HUES6 (cell line): ENCODE data around the gene PRRX2.
"Not testable (repeated sequence)": the region's sequence is repeated elsewhere in the genome, so short reads cannot be mapped to it uniquely, and the experiment has no call there.

Experiments
- H3K27ac ChIP-seq: 2 replicates; pipeline ENCODE4 v1.7.0; 2013; ENCODE audit warnings: low read depth, mild to moderate bottlenecking, low read length, inconsistent platforms
- H3K27me3 ChIP-seq: 2 replicates; pipeline ENCODE4 v1.6.1; 2013; ENCODE audit warnings: low read length; ENCODE audit not compliant: control insufficient read depth, insufficient read depth
- H3K36me3 ChIP-seq: 2 replicates; pipeline ENCODE4 v1.6.1; 2013; ENCODE audit warnings: low read length; ENCODE audit not compliant: control insufficient read depth, insufficient read depth
- H3K4me1 ChIP-seq: 2 replicates; pipeline ENCODE4 v1.6.1; 2013; ENCODE audit warnings: low read length; ENCODE audit not compliant: control insufficient read depth, insufficient read depth
- H3K4me3 ChIP-seq: 2 replicates; pipeline ENCODE4 v1.5.1; 2013; ENCODE audit warnings: low read depth, low read length
- H3K9ac ChIP-seq: one replicate; pipeline ENCODE4 v1.6.1; 2013; ENCODE audit warnings: mild to moderate bottlenecking, low read length
- H3K9me3 ChIP-seq: 2 replicates; pipeline ENCODE4 v1.6.1; 2013; ENCODE audit warnings: low read depth, low read length; ENCODE audit not compliant: control insufficient read depth, insufficient read depth

Gene PRRX2

DNA sequence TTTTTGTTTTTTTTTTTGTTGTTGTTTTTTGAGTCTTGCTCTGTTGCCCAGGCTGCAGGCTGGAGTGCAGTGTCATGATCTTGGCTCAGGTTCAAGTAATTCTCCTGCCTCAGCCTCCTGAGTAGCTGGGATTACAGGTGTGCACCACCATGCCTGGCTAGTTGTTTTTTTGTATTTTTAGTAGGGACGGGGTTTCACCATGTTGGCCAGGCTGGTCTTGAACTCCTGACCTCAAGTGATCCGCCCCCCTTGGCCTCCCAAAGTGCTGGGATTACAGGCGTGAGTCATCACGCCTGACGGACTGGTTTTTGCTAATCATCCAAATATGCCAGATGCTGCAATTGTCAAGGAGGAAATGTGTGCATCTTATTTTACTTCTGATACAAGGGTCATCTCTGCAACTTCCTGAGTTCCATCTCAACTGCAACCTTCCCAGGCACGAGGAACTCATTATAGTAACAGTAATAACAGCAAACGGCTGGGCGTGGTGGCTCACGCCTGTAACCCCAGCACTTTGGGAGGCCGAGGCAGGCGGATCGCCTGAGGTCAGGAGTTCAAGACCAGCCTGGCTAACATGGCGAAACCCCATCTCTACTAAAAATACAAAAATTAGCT lies 97.0 kb downstream of the PRRX2 start:
- H3K9me3 ChIP-seq, H3K9ac ChIP-seq, H3K4me3 ChIP-seq, H3K36me3 ChIP-seq, H3K27me3 ChIP-seq, H3K27ac ChIP-seq: not testable (repeated sequence)
- H3K4me1 ChIP-seq, result peaks cover 13% of the 10 kb centered on the region; the same call in 1 of the 2 replicates

DNA sequence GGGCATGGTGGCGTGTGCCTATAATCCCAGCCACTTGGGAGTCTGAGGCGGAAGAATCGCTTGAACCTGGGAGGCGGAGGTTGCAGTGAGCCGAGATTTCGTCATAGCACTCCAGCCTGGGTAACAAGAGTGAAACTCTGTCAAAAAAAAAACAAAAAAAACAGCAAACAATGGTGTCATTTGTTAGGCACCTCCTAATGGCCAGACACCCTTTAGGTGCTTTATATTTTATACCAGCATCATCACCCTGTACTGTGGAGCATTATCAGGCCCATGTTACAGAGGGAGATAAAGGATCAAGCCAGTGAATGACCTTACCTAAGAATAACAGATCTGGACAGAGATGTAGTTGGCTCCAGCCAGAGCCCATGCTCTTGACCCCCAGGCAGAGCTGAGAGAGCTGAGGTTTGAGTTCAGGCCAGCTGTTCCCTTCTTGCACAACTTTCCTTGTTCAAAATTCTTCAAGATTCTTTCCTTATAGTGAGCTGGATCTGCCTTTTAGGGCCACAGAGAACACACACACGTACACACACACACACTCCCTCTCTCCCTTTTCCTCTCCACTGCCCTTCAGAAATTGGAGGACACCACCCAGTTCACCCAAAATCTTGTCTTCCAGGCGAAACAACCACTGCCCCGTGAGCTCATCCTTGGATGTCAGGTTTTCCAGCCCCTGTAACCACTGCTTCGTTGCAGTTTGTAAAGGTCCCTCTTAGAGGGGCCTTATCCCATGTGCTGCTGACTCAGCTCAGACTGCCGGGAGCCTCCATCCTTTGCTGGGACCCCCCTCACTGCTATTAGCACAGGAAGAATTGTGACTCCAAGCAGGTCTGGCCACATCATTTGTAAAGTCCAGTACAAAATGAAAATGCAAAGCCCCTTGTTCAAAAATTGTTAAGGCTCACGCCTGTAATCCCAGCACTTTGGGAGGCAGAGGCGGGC lies 97.8 kb downstream of the PRRX2 start:
- no peaks in the 10 kb centered on the region for H3K36me3 ChIP-seq
- H3K9me3 ChIP-seq, result no peaks in the 10 kb centered on the region
- no peaks in the 10 kb centered on the region for H3K27me3 ChIP-seq
- H3K4me1 ChIP-seq, result peaks cover 13% of the 10 kb centered on the region; the same call in 1 of the 2 replicates
- H3K9ac ChIP-seq, result no peak overlapping the region
- H3K27ac ChIP-seq, result no peak overlapping the region
- no peak overlapping the region for H3K4me3 ChIP-seq

DNA sequence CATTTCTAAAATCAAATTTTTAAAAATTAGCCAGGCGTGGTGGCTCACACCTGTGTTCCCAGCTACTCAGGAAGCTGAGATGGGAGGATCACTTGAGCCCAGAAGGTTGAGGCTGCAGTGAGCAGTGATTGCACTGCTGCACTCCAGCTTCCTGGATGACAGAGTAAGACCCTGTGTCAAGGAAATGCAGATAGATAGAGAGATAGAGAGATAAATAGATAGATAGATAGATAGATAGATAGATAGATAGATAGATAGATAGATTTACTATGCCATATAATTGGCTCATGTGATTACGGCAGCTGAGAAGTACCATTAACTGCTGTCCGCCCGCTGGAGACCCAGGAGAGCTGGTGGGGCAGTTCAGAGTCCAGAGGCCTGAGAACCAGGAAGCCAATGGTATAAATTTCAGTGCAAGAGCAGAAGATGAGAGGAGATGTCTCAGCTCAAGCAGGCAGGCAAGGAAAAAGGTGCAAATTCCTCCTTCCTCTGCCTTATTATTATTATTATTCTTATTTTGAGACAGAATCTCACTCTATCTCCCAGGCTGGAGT lies 100.4 kb downstream of the PRRX2 start:
- H3K9me3 ChIP-seq, result no peaks in the 10 kb centered on the region
- no peak overlapping the region for H3K9ac ChIP-seq
- H3K4me1 ChIP-seq, result peaks cover 13% of the 10 kb centered on the region; the same call in 1 of the 2 replicates
- H3K27me3 ChIP-seq, result no peaks in the 10 kb centered on the region
- H3K4me3 ChIP-seq, result no peak overlapping the region
- no peak overlapping the region for H3K27ac ChIP-seq
- no peaks in the 10 kb centered on the region for H3K36me3 ChIP-seq

DNA sequence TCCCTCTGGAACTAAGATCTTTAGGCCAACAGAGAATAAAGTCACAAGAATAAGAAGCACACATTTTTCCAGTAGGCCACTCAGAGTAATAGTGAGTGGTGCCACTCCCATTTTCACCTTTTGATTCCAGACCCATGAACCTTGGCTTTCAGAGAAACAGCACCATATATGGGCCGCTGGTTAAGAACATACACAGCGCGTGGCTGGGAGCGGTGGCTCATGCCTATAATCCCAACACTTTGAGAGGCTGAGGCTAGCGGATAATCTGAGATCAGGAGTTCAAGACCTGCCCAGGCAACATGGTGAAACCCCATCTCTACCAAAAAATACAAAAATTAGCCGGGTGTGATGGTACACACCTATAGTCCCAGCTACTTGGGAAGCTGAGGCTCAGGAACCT lies 103.0 kb downstream of the PRRX2 start:
- Histone ChIP-seq H3K36me3 (no peaks in the 10 kb centered on the region), H3K4me3 (no peak overlapping the region), H3K4me1 (peaks cover 2% of the 10 kb centered on the region; the same call in 1 of the 2 replicates), H3K9ac (no peak overlapping the region), H3K27ac (no peak overlapping the region), H3K27me3 (no peaks in the 10 kb centered on the region), H3K9me3 (no peaks in the 10 kb centered on the region)

DNA sequence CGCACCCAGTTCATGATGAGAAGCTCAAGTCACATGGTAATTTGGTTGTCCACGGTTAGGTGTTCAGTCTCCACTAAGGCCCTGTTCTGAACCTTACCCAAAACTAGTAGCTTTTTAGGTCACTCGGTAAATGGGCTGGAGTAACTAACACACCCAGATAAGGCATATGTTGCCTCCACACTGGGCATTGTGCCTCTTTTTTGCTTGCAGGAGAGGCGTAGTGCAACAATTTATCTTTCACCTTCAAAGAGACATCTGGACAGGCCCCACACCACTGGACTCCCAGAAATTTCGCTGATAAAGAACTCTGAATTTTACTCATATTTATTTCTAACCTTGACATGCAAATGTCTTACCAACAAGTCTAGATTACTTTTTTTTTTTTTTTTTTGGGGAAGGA lies 104.2 kb downstream of the PRRX2 start:
- no peaks in the 10 kb centered on the region for H3K4me1 ChIP-seq
- no peak overlapping the region for H3K27ac ChIP-seq
- no peaks in the 10 kb centered on the region for H3K27me3 ChIP-seq
- H3K9ac ChIP-seq, result no peak overlapping the region
- H3K9me3 ChIP-seq, result no peaks in the 10 kb centered on the region
- no peak overlapping the region for H3K4me3 ChIP-seq
- H3K36me3 ChIP-seq, result no peaks in the 10 kb centered on the region

DNA sequence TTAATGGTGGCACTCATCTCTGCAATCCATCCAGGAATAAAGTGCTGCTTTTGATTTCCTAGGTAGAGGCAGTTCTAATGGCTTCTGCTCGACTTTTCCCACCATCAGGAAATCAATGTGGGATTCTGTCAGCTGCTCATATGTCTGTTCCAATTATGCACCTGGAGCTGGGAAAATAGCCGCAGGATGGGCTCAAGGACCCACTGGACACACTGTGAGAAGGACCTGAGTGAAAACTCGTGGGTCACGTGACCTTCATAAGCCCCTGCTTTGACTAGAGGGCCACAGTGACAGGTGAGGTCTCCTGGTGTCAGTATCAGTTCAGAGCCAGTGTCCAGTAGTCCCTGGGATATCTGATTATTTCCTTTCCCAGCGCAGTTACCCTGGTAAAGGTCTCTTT lies 105.3 kb downstream of the PRRX2 start:
- no peaks in the 10 kb centered on the region for H3K4me1 ChIP-seq
- H3K27me3 ChIP-seq, result no peaks in the 10 kb centered on the region
- no peak overlapping the region for H3K27ac ChIP-seq
- H3K36me3 ChIP-seq, result no peaks in the 10 kb centered on the region
- H3K9me3 ChIP-seq, result no peaks in the 10 kb centered on the region
- no peak overlapping the region for H3K4me3 ChIP-seq
- no peak overlapping the region for H3K9ac ChIP-seq
